Tibial nerve (tissue), 4 donors: ENCODE data around the gene ZCCHC24. TPM values are rescaled to one million over a fixed set of nuclear protein-coding genes. Genes with fewer than 3 reads are reported as not detected.

Experiments
- DNase-seq, 2 donors: peaks; one replicate each; pipeline ENCODE4 v3.0.0-alpha.2; 2019; ENCODE audit warnings: low spot score in 2 of 2
- H3K27ac ChIP-seq, 4 donors: fragments of 200-600 bp; sonication (generic) in 3 of 4; one replicate each; pipeline ENCODE4 v1.5.1; 2017 to 2019; ENCODE audit warnings: mild to moderate bottlenecking in 1 of 4
- H3K27me3 ChIP-seq, 2 donors: fragments of 200-600 bp; sonication (generic) in 1 of 2; one replicate each; pipeline versions ENCODE4 v1.5.1 to v1.6.0; 2017 to 2019
- H3K36me3 ChIP-seq, 3 donors: fragments of 200-600 bp; sonication (generic); one replicate each; pipeline ENCODE4 v1.5.1; 2018 to 2019
- H3K4me1 ChIP-seq, 4 donors: fragments of 200-600 bp; sonication (generic) in 3 of 4; one replicate each; pipeline ENCODE4 v1.5.1; 2017 to 2019
- H3K4me3 ChIP-seq, 4 donors: fragments of 200-600 bp; sonication (generic) in 3 of 4; one replicate each; pipeline ENCODE4 v1.5.1; 2017 to 2019; ENCODE audit warnings: mild to moderate bottlenecking in 1 of 4, moderate library complexity in 1 of 4
- H3K9me3 ChIP-seq, 4 donors: fragments of 200-600 bp; sonication (generic) in 3 of 4; one replicate each; pipeline ENCODE4 v1.5.1; 2017 to 2019
- CTCF ChIP-seq, 5 experiments: fragments of 200-600 bp in 3 of 5; fragments of 450-650 bp in 2 of 5; sonication (generic) in 3 of 5; IDR thresholded peaks; one replicate each; pipeline ENCODE4 v1.5.1; 2016 to 2019; ENCODE audit warnings: antibody characterized with exemption in 5 of 5, mild to moderate bottlenecking in 3 of 5, moderate library complexity in 2 of 5
- EP300 ChIP-seq, 2 donors: sonication (generic); formaldehyde crosslinking; IDR thresholded peaks; one replicate each; pipeline ENCODE4 v1.6.1; 2017; ENCODE audit warnings: antibody characterized with exemption in 2 of 2, mild to moderate bottlenecking in 1 of 2
- POLR2A ChIP-seq, 2 donors: fragments of 450-650 bp; IDR thresholded peaks; one replicate each; pipeline ENCODE4 v1.6.1; 2017; ENCODE audit warnings: antibody characterized with exemption in 2 of 2, mild to moderate bottlenecking in 2 of 2, moderate library complexity in 2 of 2
- WGBS, 2 donors: methylation state at CpG; one replicate each; pipeline ENCODE4 v1.1.5; 2018; 5-methylcytosine and 5-hydroxymethylcytosine counted together
- total RNA-seq, 4 donors: library from RNA; depleted of rRNA; stranded (reverse); fragments of >200 nt; gene quantifications; one replicate each; pipeline ENCODE4 v1.1.0, GENCODE V29; 2016

ZCCHC24 gene
- total RNA-seq, 4 donors from 2014 or later: 122 to 165 (median 138) TPM

DNA sequence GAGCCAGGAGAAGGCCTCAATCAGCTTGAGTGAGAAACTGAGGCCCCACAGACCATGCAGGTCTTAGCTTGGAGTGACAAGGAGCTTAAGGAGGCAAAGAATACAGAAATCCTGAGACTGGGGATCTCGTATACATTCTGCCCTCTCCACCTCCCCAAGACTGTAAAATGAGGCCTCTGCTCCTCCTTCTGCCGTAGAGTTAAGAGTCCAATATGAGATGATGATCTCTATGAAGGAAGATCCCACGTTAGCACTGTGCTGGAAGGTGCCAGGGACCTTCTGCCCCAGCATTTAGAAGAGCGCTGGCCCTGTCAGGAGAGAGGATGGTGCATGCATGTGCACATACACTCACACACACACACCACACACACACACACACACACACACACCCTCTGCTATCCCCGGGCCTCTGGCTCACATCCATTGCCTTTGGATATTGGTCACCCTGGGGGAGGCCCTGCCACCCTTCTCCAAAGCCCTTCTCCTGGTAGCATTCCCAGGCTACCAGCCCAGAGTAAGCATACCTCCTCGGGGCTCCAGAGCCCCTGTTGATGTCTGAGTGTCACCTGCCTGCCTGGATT, 15.0 kb downstream of the ZCCHC24 start:
- Histone ChIP-seq H3K4me1 (peaks cover 0 to 64% (median 53%) of the 10 kb centered on the region in 4 donors), H3K9me3 (no peaks in the 10 kb centered on the region), H3K4me3 (no peak overlapping the region), H3K36me3 (peaks cover 0 to 61% (median 0%) of the 10 kb centered on the region in 3 donors), H3K27ac (peak overlapping the region in 3 of 4 donors; percentile 31 to 98 (median 97)), H3K27me3 (no peaks in the 10 kb centered on the region)
- WGBS, 2 donors: 48 to 56% methylated on average over 6 of the region's 6 CpGs
- no peak for TF ChIP-seq EP300 (IDR thresholded peaks at IDR 0.05)
- TF ChIP-seq CTCF (IDR thresholded peaks at IDR 0.05): no peak
- TF ChIP-seq POLR2A (IDR thresholded peaks at IDR 0.05): no peak
- peak in 1 of 2 donors; percentile 12 for DNase-seq

- WGBS, 2 donors: 81 to 84% methylated on average over 4 of the region's 4 CpGs
- DNase-seq: no peak
- Histone ChIP-seq H3K36me3 (peaks cover 0 to 66% (median 3%) of the 10 kb centered on the region in 3 donors), H3K27ac (peak overlapping the region in 2 of 4 donors; percentile 97 to 98), H3K9me3 (no peaks in the 10 kb centered on the region), H3K4me3 (no peak overlapping the region), H3K4me1 (peaks cover 0 to 57% (median 54%) of the 10 kb centered on the region in 4 donors), H3K27me3 (no peaks in the 10 kb centered on the region)
- TF ChIP-seq POLR2A (IDR thresholded peaks at IDR 0.05) (no peak), EP300 (IDR thresholded peaks at IDR 0.05) (no peak), CTCF (IDR thresholded peaks at IDR 0.05) (no peak)
Measured at GRCh38 chr10:79429751-79430150, 15.7 kb downstream of the ZCCHC24 start.

DNA sequence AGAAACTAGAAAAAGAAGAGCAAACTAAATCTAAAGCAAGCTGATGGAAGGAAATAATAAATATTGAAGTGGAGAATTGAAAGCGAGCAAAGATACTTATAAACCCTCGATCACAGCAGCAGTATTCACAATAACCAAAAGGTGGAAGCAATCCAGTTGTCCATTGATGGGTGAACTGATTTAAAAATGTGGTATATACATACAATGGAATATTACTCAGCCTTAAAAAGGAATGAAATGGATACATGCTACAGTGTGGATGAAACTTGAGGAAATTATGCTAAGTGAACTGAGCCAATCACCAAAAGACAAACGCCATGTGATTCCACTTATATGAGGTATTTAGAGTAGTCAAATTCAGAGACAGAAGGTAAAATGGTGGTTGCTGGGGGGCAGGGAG, 17.5 kb downstream of the ZCCHC24 start:
- Histone ChIP-seq H3K9me3 (no peaks in the 10 kb centered on the region), H3K27ac (peak overlapping the region in 1 of 4 donors; percentile 34), H3K4me1 (peaks cover 0 to 51% (median 44%) of the 10 kb centered on the region in 4 donors), H3K36me3 (peaks cover 0 to 59% (median 3%) of the 10 kb centered on the region in 3 donors), H3K4me3 (no peak overlapping the region), H3K27me3 (no peaks in the 10 kb centered on the region)
- no peak for DNase-seq
- TF ChIP-seq EP300 (IDR thresholded peaks at IDR 0.05): no peak
- no peak for TF ChIP-seq CTCF (IDR thresholded peaks at IDR 0.05)
- TF ChIP-seq POLR2A (IDR thresholded peaks at IDR 0.05): no peak
- WGBS, 2 donors: 97% methylated on average over 3 of the region's 3 CpGs

DNA sequence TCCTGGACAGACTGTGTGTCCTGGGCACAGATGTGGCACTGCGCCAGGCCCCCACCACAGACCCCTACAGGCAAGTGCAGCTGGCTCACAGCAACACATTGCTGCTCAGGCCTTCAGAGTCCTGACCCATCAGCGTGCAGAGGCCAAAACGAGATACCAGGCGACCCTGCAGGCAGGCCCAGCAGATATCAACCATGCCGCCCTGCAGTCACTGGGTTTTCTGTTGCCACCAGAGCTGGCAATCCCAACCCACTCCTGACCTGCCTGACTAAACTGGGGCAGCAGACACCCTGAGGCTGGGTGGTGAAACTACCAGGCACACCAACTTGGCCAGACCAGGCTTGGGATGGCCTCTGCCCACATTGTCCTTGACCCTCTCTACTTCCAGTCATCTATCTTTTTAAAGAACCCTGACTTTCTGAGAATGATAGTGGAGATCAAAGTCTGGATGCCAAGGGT, 20.3 kb downstream of the ZCCHC24 start:
- Histone ChIP-seq H3K27me3 (no peaks in the 10 kb centered on the region), H3K36me3 (peaks cover 0 to 38% (median 3%) of the 10 kb centered on the region in 3 donors), H3K27ac (peak overlapping the region; percentile 12 to 83 (median 72)), H3K9me3 (no peaks in the 10 kb centered on the region), H3K4me1 (peaks cover 3 to 55% (median 30%) of the 10 kb centered on the region in 4 donors), H3K4me3 (no peak overlapping the region)
- TF ChIP-seq EP300 (IDR thresholded peaks at IDR 0.05): no peak
- no peak for TF ChIP-seq CTCF (IDR thresholded peaks at IDR 0.05)
- no peak for TF ChIP-seq POLR2A (IDR thresholded peaks at IDR 0.05)
- WGBS, 2 donors: 40 to 44% methylated on average over 4 to 5 of the region's 5 CpGs
- no peak for DNase-seq

DNA sequence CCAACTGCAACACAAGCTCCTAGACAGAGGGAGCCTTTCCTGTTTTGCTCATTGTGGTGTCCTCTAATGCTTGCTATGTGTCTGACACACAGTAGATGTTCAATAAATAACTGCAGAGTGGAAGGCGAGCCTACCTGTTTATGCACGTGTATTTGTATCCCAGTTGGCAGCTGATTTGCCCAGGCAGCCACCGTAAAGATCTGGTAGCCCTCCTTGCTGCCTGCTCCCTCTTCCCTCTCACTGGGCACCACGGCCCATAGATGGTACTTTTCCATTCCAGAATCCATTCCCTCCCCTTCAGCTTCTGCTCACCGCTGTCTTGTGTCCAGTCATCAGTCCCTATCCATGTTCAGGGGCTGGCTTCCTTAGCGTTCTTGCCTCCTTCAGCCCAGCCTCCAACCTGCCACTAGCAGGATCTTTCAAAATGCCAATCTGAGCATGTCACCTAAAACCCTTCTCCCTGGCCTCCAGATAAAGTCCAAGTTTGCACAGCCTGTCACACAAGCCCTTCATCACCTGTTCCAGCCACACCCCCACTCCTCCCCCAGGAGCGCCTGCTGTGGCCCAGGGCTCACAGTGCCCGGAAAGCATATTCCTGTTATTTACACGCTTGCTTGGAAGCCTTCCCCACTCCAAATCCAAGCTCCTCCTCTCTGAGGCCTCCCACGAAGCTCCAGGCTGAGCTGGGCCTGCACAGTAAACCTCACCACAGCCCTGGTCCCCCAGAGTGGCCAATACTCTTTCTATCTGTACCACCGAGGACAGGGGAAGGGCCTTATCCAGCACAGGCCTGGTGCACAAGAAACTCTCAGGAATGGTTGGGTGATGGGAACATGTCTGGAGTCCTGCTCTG, 21.0 kb downstream of the ZCCHC24 start:
- Histone ChIP-seq H3K4me1 (peaks cover 3 to 61% (median 30%) of the 10 kb centered on the region in 4 donors), H3K27me3 (no peaks in the 10 kb centered on the region), H3K27ac (peak overlapping the region; percentile 12 to 83 (median 72)), H3K4me3 (no peak overlapping the region), H3K9me3 (no peaks in the 10 kb centered on the region), H3K36me3 (peaks cover 0 to 33% (median 3%) of the 10 kb centered on the region in 3 donors)
- 46 to 52% methylated on average over 10 to 11 of the region's 11 CpGs for WGBS, 2 donors
- no peak for DNase-seq
- TF ChIP-seq POLR2A (IDR thresholded peaks at IDR 0.05) (no peak), EP300 (IDR thresholded peaks at IDR 0.05) (peak in 1 of 2 donors; percentile 33), CTCF (IDR thresholded peaks at IDR 0.05) (no peak)
